Stimulated activated CD8-positive, alpha-beta memory T cell treated with anti-CD3 and anti-CD28 coated beads, Interleukin-7, amount 100 ng/mL, for 48 hours (primary cell): ENCODE measurements around the gene TNS2.

Experiments used
- DNase-seq, 2 donors: peaks; one replicate each; pipeline ENCODE4 v3.0.0-alpha.2; 2020; ENCODE audit warnings: low read depth in 1 of 2; ENCODE audit errors: extremely low read depth in 1 of 2

TNS2 gene

GRCh38 chr12:53068811-53069585 is 19.1 kb downstream of the TNS2 start:
- DNase-seq = no peak

- no peak for DNase-seq
Measured at GRCh38 chr12:53069621-53070410, 20.0 kb downstream of the TNS2 start.

- no peak for DNase-seq
Measured at GRCh38 chr12:53070877-53071492, 21.1 kb downstream of the TNS2 start.

DNA sequence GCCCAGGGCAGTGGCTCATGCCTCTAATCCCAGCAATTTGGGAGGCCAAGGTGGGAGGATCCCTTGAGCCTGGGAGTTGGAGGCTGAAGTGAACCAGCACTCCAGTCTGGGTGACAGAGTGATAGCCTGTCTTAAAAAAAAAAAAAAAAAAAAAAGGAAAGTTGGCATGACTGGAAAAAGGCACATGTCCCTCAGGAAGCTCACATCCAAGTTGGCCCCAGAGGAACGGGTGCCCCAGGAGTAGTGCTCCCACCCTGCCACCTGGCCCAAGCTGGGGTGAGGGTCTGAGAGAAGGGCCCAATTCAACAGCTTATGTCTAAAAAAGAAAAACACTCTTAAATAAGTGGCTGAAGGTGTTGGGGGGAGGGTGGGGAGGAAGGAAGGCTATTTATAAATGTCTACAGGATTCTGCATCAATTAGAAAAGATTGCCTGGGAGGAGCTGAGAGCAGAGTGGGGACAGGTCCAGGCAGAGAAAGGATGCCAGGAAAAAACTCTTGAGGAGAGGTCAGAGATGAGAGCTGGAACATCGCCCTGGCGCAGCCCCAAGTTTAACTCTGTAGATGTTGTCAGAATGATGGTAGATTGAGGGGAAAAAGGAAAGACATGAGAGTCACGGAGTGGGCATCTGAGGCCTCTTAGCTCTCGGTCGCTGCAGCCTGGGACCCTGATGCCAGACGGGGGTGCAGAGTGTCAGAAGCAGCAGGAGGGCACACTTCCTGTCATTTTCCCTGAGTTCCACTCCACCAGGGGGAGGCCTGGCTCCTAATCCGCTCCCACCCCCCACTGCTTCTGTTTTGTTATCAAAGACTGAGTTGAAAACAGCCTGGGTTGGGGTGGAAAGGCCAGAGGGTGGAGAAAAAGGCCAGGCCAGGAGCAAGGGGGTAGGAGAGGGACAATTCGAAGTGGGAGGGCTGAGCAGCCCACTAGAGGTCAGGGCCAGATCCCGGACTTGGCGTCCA is 22.0 kb downstream of the TNS2 start:
- DNase-seq = no peak

DNA sequence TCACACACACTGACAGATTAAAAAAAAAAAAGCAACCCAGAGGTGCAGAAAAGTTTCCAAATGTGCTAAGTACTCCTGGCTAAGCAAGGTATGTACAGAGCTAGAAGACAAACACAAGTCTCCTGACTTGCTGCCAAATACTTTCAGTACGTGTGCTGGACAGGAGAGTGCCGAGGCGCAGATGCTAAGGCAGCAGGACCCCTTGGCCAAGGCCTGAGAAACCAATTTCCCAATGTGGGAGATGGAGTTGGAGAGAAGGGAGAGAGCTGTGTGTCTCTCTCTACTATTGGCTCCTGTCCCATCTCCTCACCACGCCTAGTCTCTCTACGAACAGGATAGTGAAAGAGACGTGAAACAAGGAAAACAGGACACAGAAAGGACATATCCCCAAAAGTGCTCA is 24.0 kb downstream of the TNS2 start:
- no peak for DNase-seq

DNA sequence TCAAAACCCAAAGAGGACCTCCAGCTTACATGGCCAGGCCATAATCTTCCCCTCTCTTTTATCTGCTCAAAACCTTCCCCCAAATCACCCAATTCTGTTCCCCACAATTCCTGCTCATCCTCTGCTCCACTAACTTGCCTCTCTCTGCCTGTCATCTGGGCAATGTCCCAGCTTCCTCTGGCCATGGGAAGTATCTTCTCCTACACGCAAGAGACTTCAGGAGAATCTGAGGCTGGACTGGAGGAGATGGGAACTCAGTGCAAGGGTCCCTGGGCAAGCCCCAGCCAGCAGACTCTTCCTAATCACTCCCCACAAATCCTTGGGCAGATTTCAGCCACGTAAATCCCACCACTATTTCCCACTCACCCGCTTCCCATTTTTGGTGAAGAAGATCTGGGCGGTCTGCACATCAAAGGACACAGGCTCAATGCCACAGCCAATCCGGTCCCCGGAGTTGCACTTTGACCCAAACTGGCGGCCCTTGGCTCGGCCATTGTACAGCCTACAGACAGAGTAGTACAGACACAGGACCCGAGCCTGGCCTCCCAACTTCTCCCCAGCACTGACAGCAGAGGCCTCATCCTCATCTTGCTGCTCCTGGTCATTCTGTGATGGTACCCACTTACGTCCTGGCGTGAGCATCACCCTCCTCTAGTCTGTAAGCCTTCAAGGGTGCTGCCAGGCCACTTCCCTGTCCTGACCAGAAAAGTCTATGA is 24.6 kb downstream of the TNS2 start:
- no peak for DNase-seq

- no peak for DNase-seq
Measured at GRCh38 chr12:53074999-53075370, 25.1 kb downstream of the TNS2 start.

DNA sequence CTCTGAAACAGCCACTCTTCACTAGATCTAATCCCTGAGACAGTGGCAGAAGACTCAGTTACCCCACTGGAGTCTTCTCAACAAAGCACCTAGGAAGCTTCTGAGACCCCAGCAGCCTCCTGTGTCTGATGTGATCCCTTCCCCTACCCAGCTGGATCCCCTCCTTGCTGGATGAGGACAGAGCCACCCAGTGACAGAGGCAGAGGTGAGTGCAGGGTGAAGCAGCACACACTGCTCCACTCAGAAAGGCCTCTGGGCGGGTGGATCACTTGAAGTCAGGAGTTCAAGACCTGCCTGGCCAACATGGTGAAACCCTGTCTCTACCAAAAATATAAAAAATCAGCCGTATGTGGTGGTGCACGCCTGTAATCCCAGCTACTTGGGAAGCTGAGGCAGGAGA is 26.6 kb downstream of the TNS2 start:
- DNase-seq = no peak

DNA sequence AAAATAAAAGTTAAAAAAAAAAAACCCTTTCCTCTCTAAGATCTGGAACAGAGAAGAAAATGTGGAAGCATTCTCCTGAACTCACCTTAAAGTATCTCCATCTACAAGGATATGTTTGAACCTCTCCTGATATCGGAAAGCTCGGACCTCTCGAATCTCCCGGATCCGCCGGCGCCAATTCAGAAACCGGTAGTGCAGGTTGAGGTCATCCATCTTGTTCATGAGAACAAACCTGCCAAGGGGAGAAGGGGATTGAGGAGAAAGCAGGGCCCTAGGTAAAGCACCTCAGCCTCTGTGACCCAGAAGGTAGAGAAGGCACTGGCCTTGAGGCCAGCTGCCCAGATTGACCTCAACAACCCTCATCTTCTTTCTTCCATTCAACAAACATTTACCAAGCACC is 27.2 kb downstream of the TNS2 start:
- DNase-seq = no peak

DNA sequence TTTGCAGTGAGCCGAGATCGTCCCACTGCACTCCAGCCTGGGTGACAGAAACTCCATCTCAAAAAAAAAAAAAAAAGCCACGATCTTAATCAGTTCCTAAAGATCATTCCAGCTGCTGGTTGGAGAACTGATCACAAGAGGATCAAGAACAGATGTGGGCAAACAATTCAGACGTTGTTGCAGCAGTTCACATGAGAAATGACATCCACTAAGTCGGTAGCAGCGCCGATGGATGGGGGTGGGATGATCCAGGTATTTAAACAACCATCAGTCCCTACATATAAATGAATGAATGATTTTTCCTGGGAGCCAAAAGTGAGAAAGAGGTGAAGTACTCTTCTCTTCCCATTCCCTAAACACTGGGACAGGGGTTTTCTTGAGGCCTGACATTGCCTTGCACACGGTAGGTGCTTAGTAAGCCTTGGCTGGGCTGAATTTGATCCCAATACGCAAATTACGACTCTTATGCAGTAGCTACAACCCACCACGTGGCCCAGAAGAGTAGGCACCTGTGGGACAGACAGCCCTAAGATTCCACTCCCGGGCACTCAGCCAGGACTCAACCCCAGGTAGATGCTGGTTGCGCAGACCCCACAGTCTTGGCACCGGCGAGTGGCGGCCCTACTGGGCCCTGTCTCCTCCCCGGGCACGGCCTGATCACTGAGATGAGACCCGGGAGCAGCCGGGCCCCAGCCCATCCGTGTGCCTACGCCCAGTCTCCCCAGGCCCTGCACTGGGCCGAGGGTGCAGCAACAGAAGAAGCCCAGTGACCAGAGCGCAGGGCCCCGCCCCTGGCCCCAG is 28.8 kb downstream of the TNS2 start:
- no peak for DNase-seq

GRCh38 chr12:53079226-53080117 is 29.6 kb downstream of the TNS2 start, which contains the start of gene SPRYD3:
SPRYD3 (minus strand) TSS chr12:53079390; CDS start chr12:53079333, 57 bp downstream.
- DNase-seq = peak; percentile 93 to 94

- no peak for DNase-seq
Measured at GRCh38 chr12:53082637-53083175, 32.8 kb downstream of the TNS2 start.

GRCh38 chr12:53086361-53086760 is 36.5 kb downstream of the TNS2 start:
- no peak for DNase-seq

DNA sequence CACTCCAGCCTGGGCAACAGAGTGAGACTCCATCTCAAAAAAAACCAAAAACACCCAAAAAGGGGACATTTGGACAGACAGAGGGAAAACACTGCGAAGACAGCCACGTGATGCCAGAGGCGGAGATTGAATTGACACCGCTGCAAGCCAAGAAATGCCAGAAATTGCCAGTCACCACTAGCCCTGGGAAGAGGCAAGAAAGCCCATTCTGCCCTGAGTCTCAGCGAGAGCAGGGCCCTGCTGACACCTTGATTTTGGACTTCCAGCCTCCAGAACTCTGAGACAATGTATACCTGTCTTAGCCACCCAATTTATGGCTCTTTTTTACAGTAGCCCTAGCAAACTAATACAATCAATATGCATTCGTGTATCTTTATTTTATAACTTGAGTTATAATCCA is 40.2 kb downstream of the TNS2 start:
- DNase-seq = no peak

- DNase-seq = no peak
Measured at GRCh38 chr12:53090554-53090953, 40.7 kb downstream of the TNS2 start.

DNA sequence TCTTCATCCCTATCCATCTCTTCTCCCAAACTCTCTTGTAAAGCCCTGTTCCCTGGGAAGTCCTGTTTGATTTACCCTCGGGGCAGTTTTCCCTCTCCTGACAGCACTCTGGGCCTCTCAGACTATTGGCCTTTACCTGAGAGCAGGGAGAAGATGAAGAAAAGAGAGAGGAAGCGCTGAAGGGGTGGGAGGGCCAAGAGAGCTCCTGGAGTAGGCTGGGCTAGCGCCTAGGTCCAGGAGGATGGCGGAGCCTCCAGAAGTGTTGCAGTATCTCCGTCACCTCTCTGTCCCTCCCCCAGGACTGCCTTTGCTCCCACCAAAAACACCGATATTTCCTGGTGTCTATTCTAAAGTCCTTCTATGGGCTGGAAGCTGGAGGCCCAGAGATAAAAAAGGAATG is 41.9 kb downstream of the TNS2 start:
- DNase-seq = no peak

DNA sequence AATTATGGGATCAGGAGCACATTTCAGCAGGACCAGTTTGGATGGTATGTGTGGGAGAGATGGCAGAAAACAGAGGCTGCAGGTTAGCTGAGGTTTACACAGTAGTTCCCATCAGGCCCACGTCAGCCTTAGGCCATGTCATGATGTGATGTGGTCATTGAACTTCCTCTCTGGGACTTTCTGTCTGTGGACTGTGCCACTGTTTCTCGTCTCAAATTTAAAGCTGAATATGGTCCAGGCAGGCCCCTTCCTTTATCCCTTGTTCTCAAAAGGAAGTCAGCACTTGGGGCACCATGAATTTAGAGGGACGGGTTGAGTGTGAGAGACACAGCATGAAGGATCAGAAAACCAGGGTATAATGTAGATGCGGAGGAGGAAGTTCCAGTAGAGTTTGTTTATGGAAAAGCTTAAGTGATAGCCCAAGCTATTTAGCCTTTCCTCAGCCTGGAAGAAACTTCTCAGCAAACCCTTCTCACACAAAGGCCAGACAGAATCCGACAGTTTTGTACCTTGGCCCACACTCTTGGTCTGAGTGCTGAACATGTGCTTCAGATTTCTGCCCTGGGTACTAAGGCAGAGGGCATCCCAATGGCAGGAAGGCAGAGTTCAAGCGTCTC is 44.0 kb downstream of the TNS2 start:
- no peak for DNase-seq

- DNase-seq = no peak
Measured at GRCh38 chr12:53094394-53094787, 44.5 kb downstream of the TNS2 start.
